Kidney epithelial cell (primary cell): ENCODE data around the gene INPP5A. TPM values are rescaled to one million over a fixed set of nuclear protein-coding genes. Genes with fewer than 3 reads are reported as not detected.

Experiments
- DNase-seq: peaks from one replicate; pipeline ENCODE4 v3.0.0-alpha.2; 2010; ENCODE audit warnings: low read depth
- H3K27me3 ChIP-seq: 2 replicates; pipeline ENCODE4 v1.6.0; 2011; ENCODE audit warnings: low read length; ENCODE audit not compliant: control insufficient read depth, insufficient read depth
- H3K36me3 ChIP-seq: 2 replicates; pipeline ENCODE4 v1.5.1; 2011; ENCODE audit warnings: low read length; ENCODE audit not compliant: control insufficient read depth, insufficient read depth
- H3K4me3 ChIP-seq: 2 replicates; pipeline ENCODE4 v1.5.1; 2011; ENCODE audit warnings: low read depth, mild to moderate bottlenecking, control low read depth, low read length
- CTCF ChIP-seq: IDR thresholded peaks from 2 replicates; pipeline ENCODE4 v1.5.1; 2011; ENCODE audit warnings: mild to moderate bottlenecking, moderate library complexity, low read length, control low read depth, inconsistent platforms; ENCODE audit not compliant: insufficient read depth, poor library complexity, severe bottlenecking
- total RNA-seq: library from RNA; depleted of rRNA; stranded (reverse); fragments of >200 nt; gene quantifications from 2 replicates; pipeline ENCODE4 v1.2.3, GENCODE V29; 2015

INPP5A gene
- total RNA-seq, 1 donor from 2014 or later, result 45.1 TPM

DNA sequence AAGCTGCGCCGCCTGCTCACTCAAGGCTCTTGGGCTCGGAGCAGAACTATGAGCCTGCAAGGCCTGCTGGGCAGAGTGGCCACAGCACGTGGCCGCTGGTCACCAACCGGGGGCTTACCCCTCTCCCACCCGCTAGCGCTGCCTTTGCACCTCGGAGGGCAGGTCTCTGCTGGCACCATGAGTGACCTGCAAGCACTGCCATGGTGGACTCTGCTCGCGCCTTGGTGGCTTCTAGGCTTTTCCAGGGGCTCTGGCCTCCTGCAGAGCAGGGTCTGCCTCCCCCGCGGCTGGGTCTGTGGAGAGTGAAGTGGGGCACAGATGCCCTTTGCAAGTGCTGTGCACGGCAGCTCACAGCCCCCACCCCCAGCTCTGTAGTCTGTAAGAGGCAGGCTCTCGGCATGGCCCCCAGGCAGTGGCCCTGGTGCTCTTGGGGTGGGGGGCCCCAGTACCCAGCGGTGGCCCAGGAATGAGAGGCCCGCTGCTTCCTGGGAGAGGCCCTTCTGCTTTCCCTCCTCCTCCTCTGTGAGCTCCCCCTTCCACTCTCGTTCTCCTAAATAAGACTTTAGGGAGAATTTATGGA lies 119.6 kb downstream of the INPP5A start:
- Histone ChIP-seq H3K4me3 (no peak overlapping the region), H3K27me3 (no peaks in the 10 kb centered on the region), H3K36me3 (no peaks in the 10 kb centered on the region)
- no peak for TF ChIP-seq CTCF
- DNase-seq, result no peak

GRCh38 chr10:132657748-132658147 lies 120.2 kb downstream of the INPP5A start:
- Histone ChIP-seq H3K27me3 (no peaks in the 10 kb centered on the region), H3K4me3 (no peak overlapping the region), H3K36me3 (no peaks in the 10 kb centered on the region)
- TF ChIP-seq CTCF, result no peak
- no peak for DNase-seq

DNA sequence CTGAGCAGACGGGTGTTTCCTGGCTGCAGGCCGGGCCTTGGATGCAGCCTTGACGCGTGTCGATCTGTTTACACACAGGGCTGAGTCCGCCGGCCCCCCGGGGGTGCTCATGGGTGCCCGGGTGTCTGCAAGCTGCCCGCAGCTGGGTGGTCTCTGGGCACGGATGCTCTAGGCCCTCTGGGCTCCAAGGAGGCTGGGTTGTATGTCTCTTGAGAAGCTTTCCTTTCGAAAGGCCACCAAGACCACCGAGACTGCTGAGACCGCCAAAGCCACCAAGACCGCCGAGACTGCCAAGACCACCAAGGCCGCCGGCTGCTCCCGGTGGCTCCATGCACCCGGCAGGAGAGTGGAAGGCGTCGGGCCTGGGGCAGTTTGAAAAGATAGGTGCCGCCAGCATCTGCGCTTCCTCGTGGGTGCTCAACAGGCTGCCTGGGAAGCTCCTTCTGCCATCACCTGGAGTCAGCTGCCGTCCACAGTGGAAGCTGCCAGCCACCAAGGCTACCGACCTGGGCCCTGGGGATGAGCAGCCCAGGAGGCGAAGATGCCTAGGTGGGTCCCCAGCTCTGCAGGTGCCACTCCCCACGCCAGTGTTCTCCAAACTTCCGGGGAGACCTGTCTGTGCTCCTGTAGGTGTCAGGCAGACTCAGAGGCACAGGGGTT lies 121.1 kb downstream of the INPP5A start:
- DNase-seq, result no peak
- TF ChIP-seq CTCF, result no peak

GRCh38 chr10:132659206-132660091 lies 121.9 kb downstream of the INPP5A start:
- Histone ChIP-seq H3K36me3 (no peaks in the 10 kb centered on the region), H3K4me3 (no peak overlapping the region), H3K27me3 (no peaks in the 10 kb centered on the region)
- TF ChIP-seq CTCF, result no peak
- DNase-seq, result no peak

More for the DNA sequence above, 121.1 kb downstream of the INPP5A start:
- no peaks in the 10 kb centered on the region for H3K27me3 ChIP-seq
- no peak overlapping the region for H3K4me3 ChIP-seq
- H3K36me3 ChIP-seq, result no peaks in the 10 kb centered on the region

GRCh38 chr10:132660385-132660784 lies 122.8 kb downstream of the INPP5A start:
- Histone ChIP-seq H3K4me3 (no peak overlapping the region), H3K36me3 (no peaks in the 10 kb centered on the region), H3K27me3 (no peaks in the 10 kb centered on the region)
- no peak for DNase-seq
- no peak for TF ChIP-seq CTCF
